Activated CD8-positive, alpha-beta memory T cell treated with anti-CD3 and anti-CD28 coated beads for 4 hours (primary cell): Measurements from ENCODE around the gene CERS6.

Experiments used
- DNase-seq, 2 donors: peaks; one replicate each; pipeline ENCODE4 v3.0.0-alpha.2; 2020; ENCODE audit warnings: low read depth in 2 of 2

Gene CERS6

DNA sequence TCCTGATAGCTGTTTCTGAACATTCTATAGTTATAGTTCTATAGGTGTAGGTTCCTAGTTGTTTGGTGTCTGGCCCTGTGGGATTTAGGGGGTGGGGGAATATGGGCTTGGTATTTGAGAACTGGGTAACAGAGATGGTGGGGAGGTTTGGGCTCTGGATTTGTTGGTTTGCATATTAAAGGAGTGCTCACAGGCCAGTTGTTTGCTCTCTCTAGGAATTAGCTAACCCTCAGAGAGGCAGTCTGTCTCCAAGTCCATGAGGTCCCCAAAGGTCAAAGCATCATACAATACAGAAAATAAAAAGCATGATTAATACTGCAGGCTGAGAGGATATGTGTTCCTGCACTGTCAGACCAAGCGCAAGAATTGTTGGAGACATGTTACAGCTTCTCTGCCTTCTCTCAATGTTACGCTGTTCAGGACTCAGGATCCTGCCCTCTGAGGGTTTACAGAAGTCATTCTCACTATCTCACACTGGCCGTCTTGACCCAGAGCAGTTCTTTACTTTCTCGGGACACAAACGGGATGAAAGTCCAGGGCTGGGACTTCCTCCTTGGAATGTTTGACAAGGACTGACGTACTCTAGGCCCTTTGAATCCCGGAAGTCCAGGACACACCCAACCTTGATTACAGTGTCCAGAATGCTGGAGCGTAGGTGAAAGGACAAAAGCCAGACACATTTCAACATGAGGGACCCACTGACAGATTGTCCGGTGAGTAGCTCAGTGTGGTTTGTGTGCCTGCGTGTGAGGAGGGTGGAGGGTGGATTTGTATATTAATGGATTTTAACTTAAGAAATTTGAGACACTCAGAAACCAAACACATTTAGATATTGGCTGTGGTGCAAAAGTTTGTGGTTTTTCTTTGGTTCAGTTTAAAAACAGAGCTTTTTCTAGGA is 346.1 kb downstream of the CERS6 start, which contains the start of gene NOSTRIN:
TSS of gene NOSTRIN (plus strand) at position 677 of the 898 bp plus-strand sequence. CDS start at position 687, 10 bp downstream.
- DNase-seq: no peak

DNA sequence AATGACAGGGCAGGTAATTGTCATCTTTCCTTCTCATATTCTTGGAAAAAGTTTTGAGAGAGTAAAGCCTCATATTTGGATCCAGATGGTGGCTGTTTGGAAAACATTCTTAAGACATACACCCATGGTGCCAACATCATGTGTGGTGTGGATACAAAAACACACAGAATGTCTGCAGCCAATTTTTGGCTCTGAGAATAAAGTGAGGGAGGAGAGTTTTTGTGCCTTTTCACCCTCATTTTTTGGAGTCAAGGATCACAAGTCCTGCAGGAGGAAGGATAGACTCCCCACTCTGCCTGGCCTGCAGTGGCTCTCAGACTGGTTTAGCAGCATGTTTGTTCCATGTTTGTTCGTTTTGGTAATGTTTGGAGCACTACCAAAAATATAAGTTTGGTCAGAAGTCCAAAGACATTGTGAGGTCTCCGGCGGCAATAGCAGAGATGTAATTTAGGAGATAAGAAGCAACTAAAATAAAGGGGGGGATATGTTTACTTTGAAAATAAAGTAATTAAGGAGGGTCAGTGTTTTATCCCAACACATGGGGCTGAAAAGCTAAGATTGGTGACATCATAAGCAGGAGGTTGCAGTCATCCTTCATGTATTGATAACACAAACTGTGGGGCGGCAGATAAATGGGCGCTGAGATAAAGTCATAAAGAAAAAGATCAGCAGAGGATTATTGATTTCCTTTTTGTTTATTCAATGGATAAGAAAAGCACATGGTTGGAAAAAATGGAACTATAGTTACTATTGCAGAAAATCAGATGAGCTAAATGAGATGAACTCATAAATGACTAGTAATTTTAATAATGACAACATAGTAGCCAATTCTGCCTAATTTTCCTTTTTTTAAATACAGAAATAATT is 347.0 kb downstream of the CERS6 start:
- no peak for DNase-seq

DNA sequence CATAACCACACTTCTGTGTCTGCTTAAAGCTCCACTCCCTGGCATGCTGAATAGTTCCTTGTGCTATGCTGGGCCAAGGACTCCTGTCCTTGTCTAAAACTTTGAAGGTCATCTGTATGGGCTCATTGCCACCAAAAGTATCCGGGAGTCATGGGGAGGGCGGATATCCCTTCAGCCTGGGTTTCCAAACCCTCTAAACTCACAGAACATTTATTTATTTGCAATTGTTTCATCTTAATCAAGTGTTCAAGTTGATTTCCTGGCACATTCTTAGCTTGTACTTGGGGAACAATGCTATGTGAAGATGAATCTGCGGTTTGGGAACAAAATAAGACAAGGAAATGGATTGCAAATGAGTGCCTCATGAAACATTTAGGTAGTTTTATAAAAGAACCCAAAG is 348.1 kb downstream of the CERS6 start:
- no peak for DNase-seq

DNA sequence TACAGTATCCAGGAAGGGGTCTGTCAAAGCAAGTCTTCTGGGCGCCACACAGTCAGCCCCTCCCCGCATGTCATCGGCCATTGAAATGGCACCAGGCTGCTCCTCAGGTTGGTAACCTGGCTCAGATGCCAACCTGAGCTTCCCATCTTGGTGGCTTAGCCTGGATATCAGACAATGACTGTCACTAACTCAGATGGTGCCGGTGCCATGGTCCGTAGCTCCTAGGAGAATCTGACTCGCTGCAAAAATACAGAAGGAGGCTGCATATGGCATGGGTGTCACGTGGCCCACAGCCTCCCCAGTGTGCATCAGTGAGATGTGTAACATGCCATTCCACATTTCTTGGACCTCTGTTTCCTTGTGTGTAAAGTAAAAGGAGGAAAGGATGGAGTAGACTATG is 349.5 kb downstream of the CERS6 start:
- DNase-seq: no peak

DNA sequence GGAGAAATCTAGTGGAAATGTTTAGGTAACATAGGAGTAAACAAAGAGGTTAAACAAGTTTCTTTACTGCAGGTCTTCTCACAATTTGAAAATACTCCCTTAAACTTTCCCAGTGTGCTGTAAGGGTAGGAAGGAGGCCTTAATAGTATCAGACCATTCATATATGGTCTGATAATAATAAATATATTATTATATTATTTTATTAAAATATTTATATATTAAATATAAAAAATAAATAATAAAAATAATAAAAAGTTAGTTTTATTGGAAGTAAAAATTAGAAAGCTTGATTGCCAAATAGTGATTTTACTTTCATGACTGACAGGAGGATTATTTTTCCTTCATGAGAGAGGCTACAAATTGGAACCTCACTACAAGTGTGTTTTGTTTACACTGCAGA is 353.5 kb downstream of the CERS6 start:
- no peak for DNase-seq

DNA sequence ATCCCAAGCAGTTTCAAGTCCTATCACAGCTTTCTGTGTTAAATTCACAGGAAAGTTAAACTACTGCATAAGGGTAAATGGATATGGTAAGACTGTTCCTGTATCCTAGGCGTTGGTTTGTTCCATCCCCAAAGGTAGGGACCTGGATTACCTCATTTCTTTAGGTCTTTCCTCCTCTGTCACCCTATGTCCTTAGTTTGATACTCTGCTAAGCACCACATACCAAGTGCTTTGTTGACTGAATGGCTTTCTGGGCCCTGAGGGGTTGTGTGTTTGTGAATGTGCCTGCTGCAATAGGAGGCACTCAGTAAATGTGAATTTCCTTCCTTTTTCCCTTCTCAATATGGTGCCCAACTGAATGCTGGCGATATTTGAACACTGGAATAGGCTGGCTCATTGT is 354.2 kb downstream of the CERS6 start:
- DNase-seq: no peak

DNA sequence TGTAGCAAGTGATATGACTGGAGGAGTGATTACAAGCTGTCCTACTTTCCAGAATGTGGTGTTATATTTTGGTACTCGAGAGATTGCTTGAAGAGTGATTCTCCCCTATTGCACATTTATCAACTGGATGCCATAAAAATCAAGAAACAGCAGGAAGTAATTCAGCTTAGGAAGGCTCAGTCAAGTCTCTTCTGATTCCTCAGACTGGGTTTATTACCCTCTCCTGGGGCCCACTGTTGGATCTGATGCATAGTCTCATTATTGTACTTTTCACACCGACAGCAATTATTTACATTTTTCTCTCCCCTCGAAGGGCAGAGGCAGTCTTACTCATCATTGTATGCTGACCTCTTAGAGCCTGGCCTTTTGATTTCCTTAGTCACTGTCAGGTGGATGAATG is 355.6 kb downstream of the CERS6 start:
- DNase-seq: no peak

DNA sequence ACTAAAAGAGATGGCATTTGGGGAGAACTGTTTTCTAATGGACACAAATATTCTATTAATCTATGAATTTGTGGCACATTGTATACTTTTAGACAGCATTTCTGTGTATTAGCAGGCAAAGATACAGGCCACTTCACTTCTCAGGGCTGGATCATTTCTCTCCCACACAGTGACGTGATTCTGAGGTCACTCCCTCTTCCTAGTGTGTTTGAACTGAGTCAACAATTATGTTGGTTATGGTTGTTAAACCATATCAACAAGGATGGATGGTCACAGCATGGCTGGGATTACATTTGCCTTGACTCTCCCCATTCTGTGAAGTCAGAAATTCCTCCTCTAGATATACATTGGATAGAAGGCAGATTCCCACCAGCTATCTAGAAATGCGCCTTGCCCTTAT is 358.0 kb downstream of the CERS6 start:
- DNase-seq: no peak

DNA sequence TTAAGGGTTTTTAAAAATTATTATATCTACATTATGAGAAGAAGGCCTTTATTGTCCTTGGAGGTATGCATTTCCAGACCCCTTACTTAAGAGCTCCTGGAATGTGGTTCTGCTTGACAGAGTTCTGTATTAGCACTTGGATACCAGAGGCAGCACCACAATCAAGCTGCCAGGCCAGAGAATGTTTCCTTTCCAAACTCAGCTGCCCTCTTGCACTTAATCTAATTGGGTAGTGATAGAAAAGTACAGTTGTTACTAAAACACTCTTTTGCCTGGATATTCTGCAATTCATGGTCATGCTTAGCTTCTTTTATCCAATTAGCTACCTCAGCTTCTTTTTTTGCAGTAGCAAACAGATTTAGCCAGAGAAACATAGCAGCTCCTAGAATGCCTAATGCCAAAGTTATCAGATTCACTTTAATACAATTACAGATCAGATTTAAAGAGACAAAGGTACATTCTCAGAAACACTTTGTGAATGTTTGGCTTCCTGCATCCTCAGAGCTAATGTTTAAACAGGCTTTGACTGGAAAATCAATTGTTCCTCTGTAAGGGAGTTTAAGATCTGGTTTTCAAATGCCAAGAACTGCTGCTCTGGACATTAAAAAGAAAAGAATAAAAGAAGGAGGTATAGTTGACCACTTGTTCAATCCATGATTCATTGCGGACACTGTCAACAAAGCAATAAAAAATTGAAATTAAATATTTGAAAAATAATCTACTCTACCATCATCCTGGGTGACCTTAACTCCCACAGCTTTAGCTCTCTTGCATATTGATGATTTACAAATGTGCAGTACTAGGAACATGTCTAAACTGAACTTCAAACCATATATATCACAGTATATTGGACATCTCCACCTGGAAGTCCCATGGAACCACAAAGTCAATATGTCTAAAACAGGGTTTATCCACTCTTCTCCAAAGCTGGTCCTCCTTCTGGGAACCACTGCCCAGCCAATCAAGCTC is 359.2 kb downstream of the CERS6 start:
- DNase-seq: no peak

DNA sequence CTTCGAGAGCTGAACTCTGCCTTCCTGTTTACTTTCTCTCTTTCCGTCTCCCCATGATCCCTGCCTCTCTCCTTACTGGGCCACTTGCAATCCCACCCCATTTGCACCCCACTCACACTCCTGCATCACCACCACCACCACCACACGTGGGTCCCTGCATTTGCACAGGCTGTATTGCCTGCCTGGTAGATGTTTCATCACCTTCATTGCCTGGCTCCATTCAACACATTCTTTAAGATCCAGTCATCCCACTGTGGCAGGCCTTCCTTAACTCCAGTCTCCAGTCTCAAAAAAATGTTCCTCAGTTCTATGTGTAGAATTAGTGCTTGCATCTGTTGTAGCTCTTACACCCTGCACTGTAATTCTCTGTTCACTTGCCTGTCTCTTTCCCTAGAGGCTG is 360.3 kb downstream of the CERS6 start:
- DNase-seq: no peak

DNA sequence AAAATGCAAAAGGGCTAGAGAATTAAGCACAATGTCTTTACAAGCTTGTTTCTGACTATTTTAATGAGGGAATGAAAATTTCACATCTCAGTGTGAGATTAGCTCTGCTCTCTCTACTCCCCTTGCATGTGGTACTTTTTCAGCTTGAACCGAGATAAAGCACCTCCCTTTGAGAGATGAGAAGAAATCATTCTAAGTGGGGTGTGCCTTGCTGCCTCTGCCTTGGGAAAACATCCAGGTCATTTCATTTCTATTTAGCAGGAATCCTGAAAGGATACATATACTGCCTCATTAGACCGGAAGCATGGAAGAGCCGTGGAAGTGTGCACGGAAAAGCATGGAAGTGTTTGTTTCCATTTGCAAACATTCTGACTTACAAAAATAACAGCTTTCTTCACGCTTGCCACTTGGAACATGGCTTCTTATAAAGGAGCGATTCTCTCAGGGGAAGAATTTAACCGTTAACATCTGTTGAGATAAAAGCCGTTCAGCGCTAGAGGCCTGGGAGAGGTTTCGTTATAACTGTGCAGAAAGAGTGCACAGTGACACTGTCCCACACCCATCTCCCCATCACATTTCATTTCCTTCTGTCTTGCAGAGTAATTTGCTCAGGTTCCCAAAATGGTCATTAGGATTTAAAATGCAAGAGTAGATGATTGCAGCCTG is 363.1 kb downstream of the CERS6 start:
- DNase-seq: no peak

DNA sequence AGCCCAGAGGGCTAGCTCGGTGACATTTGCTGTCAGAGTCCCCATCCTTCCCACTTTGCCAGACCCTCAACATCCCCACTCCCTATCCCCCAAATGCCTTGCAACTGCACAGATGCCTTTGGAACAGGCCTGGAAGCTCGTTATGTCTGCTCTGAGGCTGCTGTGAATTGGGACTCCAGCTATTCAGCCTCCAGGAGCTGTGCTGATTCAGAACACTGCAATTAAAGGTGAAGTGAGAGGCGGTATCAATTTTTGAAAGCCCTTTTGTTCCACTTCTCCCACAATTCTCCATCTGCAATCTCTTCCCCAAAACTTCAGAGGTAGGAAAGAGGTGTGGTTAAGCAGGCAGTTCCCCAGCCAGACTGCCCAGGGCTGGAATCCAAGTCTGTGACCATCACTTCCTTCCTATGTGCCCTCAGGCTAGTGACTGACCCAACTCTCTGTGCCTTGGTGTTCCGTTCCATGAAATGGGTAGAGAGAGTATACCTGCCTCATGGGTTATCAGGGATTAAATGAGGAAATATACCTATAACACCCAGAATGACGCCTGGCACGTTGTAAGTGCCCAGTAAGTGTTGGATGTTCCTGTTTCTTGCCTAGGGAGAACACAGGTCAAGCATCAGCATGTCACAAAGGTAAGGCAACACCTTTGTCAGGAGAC is 363.9 kb downstream of the CERS6 start:
- DNase-seq: no peak

DNA sequence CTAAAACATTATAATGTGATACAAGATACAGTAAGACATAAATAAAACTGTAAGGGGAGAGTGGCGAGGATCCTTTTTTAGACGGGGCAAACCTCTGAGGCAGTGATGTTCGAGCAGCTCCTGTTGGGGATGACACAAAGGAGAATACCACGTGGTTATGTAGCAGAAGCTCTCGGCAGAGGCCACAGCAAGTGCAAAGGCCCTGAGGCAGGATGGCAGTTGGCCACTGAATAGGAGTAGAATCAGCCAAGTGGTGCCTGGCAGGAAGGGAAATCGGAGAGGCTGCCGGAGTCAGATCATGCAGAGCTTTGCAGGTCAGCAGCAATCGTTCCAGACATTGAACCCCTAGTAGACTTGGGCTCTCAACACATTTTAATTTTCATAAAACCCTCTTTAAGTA is 365.5 kb downstream of the CERS6 start:
- no peak for DNase-seq

DNA sequence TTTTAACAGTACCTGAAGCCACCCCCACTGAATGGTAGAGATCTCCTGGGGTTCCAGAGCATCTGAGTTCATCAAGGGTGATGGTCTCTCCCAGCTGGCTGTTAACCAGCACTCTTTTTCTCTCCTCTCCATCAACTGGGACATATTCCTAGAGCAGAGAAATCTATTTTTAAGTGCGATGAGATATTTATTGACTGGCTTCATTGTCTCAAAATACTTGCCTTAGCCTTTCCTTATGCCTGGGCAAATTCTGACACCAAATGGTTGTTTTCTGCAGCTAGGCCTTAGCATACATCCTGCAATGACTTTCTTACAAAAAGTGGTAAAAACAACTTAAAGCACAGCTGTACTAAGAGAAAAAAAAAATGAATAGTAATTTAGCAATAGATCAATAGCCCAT is 365.9 kb downstream of the CERS6 start:
- no peak for DNase-seq
